ENCODE data around the gene CDHR2. TPM values are rescaled to one million over a fixed set of nuclear protein-coding genes. Genes with fewer than 3 reads are reported as not detected.
"Not testable (repeated sequence)": the region's sequence is repeated elsewhere in the genome, so short reads cannot be mapped to it uniquely, and the experiment has no call there.

CDHR2 gene
- total RNA-seq, 1 donor from 2014 or later: 0.40 TPM

DNA sequence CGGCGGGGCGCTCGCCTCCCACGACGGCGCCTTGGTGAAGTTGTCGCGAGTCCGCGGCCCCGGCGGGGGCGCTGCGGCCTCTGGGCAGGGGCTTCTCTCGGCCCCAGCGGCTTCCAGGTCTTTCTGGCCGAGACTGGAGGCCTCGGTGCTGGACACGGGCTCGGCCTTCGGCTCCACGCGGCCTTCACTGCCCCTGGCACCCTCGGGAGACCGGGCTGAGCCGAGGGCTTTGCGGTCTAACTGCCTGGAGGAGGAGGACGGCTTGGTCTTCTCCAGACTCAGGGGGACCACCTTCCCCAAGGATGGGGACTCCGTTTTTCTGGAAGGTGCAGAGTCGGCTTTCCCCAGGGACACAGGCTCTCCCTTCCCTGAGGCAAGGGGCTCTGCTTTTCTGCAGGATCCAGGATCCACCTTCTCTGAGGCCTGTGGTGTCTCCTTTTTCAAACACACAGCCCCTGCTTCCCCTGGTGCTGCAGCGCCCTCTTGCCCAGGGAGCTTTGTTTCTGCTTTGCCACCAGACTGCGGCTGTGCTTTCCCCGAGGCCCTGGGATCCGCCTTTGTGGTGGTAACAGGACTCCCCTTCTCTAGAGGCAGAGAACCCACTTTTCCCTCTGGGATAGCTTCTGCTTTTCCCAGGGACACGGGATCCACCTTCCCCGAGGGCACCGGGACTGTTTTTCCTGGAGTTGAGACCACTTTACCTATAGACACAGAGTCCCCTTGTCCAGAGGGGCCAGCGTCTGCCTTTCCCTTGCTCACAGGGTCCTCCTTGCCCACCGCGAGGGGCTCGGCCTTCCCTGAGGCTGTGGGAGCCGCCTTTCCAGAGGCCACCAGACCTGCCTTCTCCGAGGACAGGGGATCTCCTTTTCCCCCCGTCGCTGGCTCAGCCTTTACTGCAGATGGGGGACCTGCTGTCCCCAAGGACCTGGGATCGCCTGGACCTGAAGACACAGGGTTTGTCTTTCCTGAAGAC lies 48.6 kb downstream of the CDHR2 start:
- Mint-ChIP-seq H3K27me3 (ENCODE audit: low read depth) (no peaks in the 10 kb centered on the region), H3K9me3 (ENCODE audit: low read depth) (no peaks in the 10 kb centered on the region), H3K27ac (ENCODE audit: unreplicated experiment) (no peak overlapping the region), H3K4me1 (ENCODE audit: low read depth) (no peaks in the 10 kb centered on the region), H3K4me3 (ENCODE audit: unreplicated experiment) (no peak overlapping the region), H3K36me3 (ENCODE audit: low read depth) (no peaks in the 10 kb centered on the region)
- TF ChIP-seq, protein P1, sequence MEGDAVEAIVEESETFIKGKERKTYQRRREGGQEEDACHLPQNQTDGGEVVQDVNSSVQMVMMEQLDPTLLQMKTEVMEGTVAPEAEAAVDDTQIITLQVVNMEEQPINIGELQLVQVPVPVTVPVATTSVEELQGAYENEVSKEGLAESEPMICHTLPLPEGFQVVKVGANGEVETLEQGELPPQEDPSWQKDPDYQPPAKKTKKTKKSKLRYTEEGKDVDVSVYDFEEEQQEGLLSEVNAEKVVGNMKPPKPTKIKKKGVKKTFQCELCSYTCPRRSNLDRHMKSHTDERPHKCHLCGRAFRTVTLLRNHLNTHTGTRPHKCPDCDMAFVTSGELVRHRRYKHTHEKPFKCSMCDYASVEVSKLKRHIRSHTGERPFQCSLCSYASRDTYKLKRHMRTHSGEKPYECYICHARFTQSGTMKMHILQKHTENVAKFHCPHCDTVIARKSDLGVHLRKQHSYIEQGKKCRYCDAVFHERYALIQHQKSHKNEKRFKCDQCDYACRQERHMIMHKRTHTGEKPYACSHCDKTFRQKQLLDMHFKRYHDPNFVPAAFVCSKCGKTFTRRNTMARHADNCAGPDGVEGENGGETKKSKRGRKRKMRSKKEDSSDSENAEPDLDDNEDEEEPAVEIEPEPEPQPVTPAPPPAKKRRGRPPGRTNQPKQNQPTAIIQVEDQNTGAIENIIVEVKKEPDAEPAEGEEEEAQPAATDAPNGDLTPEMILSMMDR (IDR thresholded peaks at IDR 0.05): no peak
- DNase-seq (ENCODE audit: low spot score): no peak

DNA sequence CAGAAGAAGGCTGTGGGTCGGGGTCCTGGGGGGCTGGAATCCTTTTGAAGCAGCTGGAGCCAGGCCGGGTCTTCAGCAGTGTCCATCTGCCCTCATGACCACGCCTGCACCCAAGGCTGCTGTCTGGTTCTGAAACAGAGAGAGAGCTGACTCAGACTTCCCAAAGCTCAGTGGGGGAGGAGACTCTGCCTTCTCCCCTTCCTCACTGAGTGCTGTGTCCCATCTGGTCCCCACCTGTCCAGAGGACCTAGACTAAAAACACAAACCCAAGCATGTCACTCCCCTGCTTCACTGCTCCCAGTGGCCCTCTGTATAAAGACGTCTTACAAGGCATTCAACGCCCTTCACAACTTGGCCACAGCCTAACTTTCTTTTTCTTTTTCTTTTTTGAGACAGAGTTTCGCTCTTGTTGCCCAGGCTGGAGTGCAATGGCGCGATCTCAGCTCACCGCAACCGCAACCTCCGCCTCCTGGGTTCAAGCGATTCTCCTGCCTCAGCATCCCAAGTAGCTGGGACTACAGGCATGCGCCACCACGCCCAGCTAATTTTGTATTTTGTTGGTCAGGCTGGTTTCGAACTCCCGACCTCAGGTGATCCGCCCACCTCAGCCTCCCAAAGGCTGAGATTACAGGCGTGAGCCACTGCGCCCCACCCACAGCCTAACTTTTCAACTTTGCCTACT lies 50.7 kb downstream of the CDHR2 start:
- H3K36me3 Mint-ChIP-seq (ENCODE audit: low read depth); H3K27ac Mint-ChIP-seq (ENCODE audit: unreplicated experiment); H3K4me1 Mint-ChIP-seq (ENCODE audit: low read depth); H3K9me3 Mint-ChIP-seq (ENCODE audit: low read depth); H3K4me3 Mint-ChIP-seq (ENCODE audit: unreplicated experiment); H3K27me3 Mint-ChIP-seq (ENCODE audit: low read depth); DNase-seq (ENCODE audit: low spot score): not testable (repeated sequence)

DNA sequence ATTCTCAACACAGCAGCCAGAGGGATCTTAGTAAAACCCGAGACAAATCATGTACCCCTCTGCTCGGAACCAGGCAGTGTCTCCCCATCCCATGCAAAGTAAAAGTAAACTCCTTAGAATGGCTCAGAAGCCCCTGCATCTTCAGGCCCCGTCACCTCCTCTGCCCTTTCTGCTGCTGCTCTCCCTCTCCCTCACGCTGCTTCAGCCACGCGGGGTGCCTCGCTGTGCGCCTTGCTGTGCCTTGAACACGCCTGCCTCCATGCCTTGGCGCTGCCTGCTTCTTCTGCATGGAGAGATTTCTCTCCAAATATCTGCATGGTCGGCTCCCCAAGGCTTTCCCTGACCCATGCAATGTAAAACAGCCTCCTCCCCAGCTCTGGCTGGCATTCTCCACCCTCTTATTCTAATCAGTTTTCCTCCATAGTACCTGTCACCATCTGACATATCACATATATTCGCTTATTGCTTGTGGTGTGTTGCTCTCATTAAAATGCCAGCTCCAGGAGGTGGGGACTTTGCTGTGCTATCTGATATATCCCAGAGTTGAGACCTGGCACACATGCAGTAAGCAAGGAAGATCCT lies 52.9 kb downstream of the CDHR2 start:
- Mint-ChIP-seq H3K4me3 (ENCODE audit: unreplicated experiment) (no peak overlapping the region), H3K27ac (ENCODE audit: unreplicated experiment) (no peak overlapping the region), H3K27me3 (ENCODE audit: low read depth) (peaks cover 1% of the 10 kb centered on the region), H3K9me3 (ENCODE audit: low read depth) (no peaks in the 10 kb centered on the region), H3K4me1 (ENCODE audit: low read depth) (no peaks in the 10 kb centered on the region), H3K36me3 (ENCODE audit: low read depth) (no peaks in the 10 kb centered on the region)
- TF ChIP-seq, protein P1 (IDR thresholded peaks at IDR 0.05): no peak
- DNase-seq (ENCODE audit: low spot score): no peak

DNA sequence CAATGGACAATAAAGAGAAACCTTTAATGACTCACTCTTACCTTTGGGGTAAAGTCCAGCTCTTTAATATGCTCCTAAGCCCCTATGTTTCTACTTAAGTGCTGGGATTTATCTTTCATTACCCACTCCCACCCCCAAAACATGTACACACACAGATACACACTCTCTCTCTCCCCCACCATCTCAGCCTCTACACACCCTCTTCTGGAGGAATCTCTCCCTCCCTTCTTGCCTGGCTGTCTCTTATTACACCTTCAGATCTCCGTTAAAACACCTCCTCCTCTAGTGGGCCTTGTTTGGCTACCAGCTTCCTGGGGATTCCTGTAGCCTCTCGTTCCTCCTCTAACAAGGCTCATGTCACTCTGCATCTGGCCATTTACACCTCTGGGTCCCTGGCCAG lies 53.9 kb downstream of the CDHR2 start:
- DNase-seq (ENCODE audit: low spot score): no peak
- no peaks in the 10 kb centered on the region for H3K4me1 Mint-ChIP-seq (ENCODE audit: low read depth)
- no peaks in the 10 kb centered on the region for H3K9me3 Mint-ChIP-seq (ENCODE audit: low read depth)
- no peak overlapping the region for H3K27ac Mint-ChIP-seq (ENCODE audit: unreplicated experiment)
- TF ChIP-seq, protein P1 (IDR thresholded peaks at IDR 0.05): no peak
- H3K4me3 Mint-ChIP-seq (ENCODE audit: unreplicated experiment): no peak overlapping the region
- peaks cover 1% of the 10 kb centered on the region for H3K27me3 Mint-ChIP-seq (ENCODE audit: low read depth)
- H3K36me3 Mint-ChIP-seq (ENCODE audit: low read depth): no peaks in the 10 kb centered on the region

DNA sequence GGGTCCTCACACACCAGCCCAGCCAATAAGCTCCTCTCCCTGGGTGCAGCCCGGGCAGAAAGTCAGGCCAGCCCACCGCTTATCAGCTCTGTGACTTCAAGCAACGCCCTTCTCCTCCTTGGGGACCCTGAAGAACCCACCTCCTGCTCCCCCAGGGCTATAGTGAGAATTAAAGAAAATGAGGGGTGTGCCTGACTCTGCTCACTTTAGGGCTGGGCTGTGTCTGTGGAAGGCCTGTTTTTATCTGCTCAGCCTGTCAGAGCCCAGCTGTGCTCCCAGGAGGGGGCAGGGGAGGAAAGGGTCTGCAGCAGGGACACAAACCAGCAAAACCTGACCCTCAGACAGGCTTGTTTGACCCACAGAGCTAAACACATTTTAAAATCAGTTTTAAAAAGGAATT lies 56.9 kb downstream of the CDHR2 start:
- no peak for DNase-seq (ENCODE audit: low spot score)
- TF ChIP-seq, protein P1 (IDR thresholded peaks at IDR 0.05): no peak
- no peak overlapping the region for H3K27ac Mint-ChIP-seq (ENCODE audit: unreplicated experiment)
- no peak overlapping the region for H3K4me3 Mint-ChIP-seq (ENCODE audit: unreplicated experiment)
- no peaks in the 10 kb centered on the region for H3K36me3 Mint-ChIP-seq (ENCODE audit: low read depth)
- H3K4me1 Mint-ChIP-seq (ENCODE audit: low read depth): peaks cover 7% of the 10 kb centered on the region
- H3K9me3 Mint-ChIP-seq (ENCODE audit: low read depth): no peaks in the 10 kb centered on the region
- peaks cover 1% of the 10 kb centered on the region for H3K27me3 Mint-ChIP-seq (ENCODE audit: low read depth)

Measured in chondrocyte (in vitro differentiated cells).